ENCODE results near the gene PRDM16. TPM values are rescaled to one million over a fixed set of nuclear protein-coding genes. Genes with fewer than 3 reads are reported as not detected.

PRDM16 gene
- total and polyA plus RNA-seq, 2 of the 4 experiments (the other 2 are of a cell fraction), result 0.02 TPM; not detected in 1

DNA sequence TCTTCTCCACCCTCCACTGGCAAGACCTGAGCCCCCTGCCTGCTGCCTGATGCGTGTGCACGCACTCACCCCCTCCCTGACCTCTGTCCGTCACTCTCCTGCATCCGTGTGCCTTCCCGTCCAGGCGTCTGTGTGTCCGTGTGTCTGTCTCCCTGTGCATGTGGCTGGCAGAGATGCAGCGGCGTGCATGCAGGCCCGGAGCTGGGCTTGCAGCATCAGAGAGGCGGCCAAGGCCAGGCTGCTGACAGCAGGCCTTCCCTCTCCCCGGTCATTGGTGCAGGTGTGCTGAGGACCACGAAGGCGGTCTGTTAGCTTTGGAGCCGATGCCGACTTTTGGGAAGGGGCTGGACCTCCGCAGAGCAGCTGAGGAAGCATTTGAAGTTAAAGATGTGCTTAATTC, 362.7 kb downstream of the PRDM16 start:
- no peak overlapping the region for H2AFZ ChIP-seq (replicated peaks; ENCODE audit: low read length, poor library complexity)
- no peak overlapping the region for H3K56ac ChIP-seq (ENCODE audit: extremely low read depth, insufficient read depth, low read length)
- no peaks in the 10 kb centered on the region for H3K36me3 ChIP-seq (ENCODE audit: control insufficient read depth, insufficient read depth, low read length)
- no peaks in the 10 kb centered on the region for H3K9me1 ChIP-seq (ENCODE audit: insufficient read depth, low read length)
- H3K18ac ChIP-seq (ENCODE audit: low read depth, low read length), result no peak overlapping the region
- no peak overlapping the region for H2BK120ac ChIP-seq (ENCODE audit: low read depth, low read length)
- H3K4me1 ChIP-seq (ENCODE audit: control insufficient read depth, insufficient read depth, low read length), result no peaks in the 10 kb centered on the region
- ChIA-PET CTCF (no interaction called here), POLR2A (ENCODE audit: unreplicated experiment) (no interaction called here)
- H4K20me1 ChIP-seq (ENCODE audit: insufficient read depth, low read length), result no peaks in the 10 kb centered on the region
- no peak overlapping the region for H3K4me2 ChIP-seq (ENCODE audit: low read depth, low read length)
- H4K91ac ChIP-seq (ENCODE audit: insufficient read depth, low read depth, low read length), result no peak overlapping the region
- H3K27me3 ChIP-seq (ENCODE audit: control insufficient read depth, insufficient read depth, low read length), result peaks cover 2% of the 10 kb centered on the region; the same call in 1 of the 2 replicates
- no TSS peak for BruUV-seq (replicated peaks)
- no peak overlapping the region for H2AK9ac ChIP-seq (replicated peaks; ENCODE audit: low read depth, low read length, poor library complexity)
- no peak overlapping the region for H3K4me3 ChIP-seq (ENCODE audit: insufficient read depth, low read depth, low read length)
- no peak overlapping the region for H3K4ac ChIP-seq (ENCODE audit: low read depth, low read length)
- H3K9me3 ChIP-seq (ENCODE audit: control insufficient read depth, insufficient read depth, low read length), result no peaks in the 10 kb centered on the region
- H3K27ac ChIP-seq (ENCODE audit: insufficient read depth, low read length), result no peak overlapping the region
- DNase-seq (no peak), ATAC-seq (ENCODE audit: low read depth) (no peak)
- no peak overlapping the region for H3K9ac ChIP-seq (ENCODE audit: low read depth, low read length)
- H4K8ac ChIP-seq (ENCODE audit: low read depth in 2 of 2, low read length in 2 of 2), result no peak overlapping the region
- H3K14ac ChIP-seq (replicated peaks; ENCODE audit: low read depth, low read length), result no peak overlapping the region
- H2BK15ac ChIP-seq (ENCODE audit: low read depth, low read length), result no peak overlapping the region
- in situ Hi-C loops (cut with MboI; ENCODE audit: low sequenced_read_pairs) (no loop called here), dilution Hi-C loops (cut with HindIII; ENCODE audit: low sequenced_read_pairs, unreplicated experiment) (no loop called here), intact Hi-C loops (cut with micrococcal nuclease) (no loop called here)
- H4K5ac ChIP-seq (ENCODE audit: low read depth, low read length), result no peak overlapping the region
- TF ChIP-seq MAFK (IDR thresholded peaks at IDR 0.05; ENCODE audit: low read depth, low read length) (no peak), MXI1 (IDR thresholded peaks at IDR 0.05; ENCODE audit: borderline replicate concordance, low read depth, low read length) (no peak), RAD21 (IDR thresholded peaks at IDR 0.05; ENCODE audit: low read length) (no peak), SMC3 (IDR thresholded peaks at IDR 0.05; ENCODE audit: low read depth, low read length) (no peak), FOS (IDR thresholded peaks at IDR 0.05; ENCODE audit: low read depth, low read length) (no peak), RCOR1 (IDR thresholded peaks at IDR 0.05; ENCODE audit: insufficient replicate concordance, low read length) (no peak), POLR2A (IDR thresholded peaks at IDR 0.05; ENCODE audit: low read depth, low read length) (no peak), CEBPB (IDR thresholded peaks at IDR 0.05; ENCODE audit: low read depth, low read length) (no peak), MAZ (IDR thresholded peaks at IDR 0.05; ENCODE audit: borderline replicate concordance, low read depth, low read length) (no peak)
- TF ChIP-seq, protein P1, sequence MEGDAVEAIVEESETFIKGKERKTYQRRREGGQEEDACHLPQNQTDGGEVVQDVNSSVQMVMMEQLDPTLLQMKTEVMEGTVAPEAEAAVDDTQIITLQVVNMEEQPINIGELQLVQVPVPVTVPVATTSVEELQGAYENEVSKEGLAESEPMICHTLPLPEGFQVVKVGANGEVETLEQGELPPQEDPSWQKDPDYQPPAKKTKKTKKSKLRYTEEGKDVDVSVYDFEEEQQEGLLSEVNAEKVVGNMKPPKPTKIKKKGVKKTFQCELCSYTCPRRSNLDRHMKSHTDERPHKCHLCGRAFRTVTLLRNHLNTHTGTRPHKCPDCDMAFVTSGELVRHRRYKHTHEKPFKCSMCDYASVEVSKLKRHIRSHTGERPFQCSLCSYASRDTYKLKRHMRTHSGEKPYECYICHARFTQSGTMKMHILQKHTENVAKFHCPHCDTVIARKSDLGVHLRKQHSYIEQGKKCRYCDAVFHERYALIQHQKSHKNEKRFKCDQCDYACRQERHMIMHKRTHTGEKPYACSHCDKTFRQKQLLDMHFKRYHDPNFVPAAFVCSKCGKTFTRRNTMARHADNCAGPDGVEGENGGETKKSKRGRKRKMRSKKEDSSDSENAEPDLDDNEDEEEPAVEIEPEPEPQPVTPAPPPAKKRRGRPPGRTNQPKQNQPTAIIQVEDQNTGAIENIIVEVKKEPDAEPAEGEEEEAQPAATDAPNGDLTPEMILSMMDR (conservative IDR thresholded peaks at IDR 0.05; ENCODE audit: low read depth, low read length), result no peak
- TF ChIP-seq, protein P2, sequence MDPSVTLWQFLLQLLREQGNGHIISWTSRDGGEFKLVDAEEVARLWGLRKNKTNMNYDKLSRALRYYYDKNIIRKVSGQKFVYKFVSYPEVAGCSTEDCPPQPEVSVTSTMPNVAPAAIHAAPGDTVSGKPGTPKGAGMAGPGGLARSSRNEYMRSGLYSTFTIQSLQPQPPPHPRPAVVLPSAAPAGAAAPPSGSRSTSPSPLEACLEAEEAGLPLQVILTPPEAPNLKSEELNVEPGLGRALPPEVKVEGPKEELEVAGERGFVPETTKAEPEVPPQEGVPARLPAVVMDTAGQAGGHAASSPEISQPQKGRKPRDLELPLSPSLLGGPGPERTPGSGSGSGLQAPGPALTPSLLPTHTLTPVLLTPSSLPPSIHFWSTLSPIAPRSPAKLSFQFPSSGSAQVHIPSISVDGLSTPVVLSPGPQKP (IDR thresholded peaks at IDR 0.05; ENCODE audit: borderline replicate concordance, low read depth, low read length), result no peak
- no peak overlapping the region for H2BK5ac ChIP-seq (ENCODE audit: low read depth, low read length, poor library complexity, severe bottlenecking)
- no peak overlapping the region for H2AK5ac ChIP-seq (ENCODE audit: low read depth, low read length)
- no peaks in the 10 kb centered on the region for H3K79me1 ChIP-seq (ENCODE audit: low read depth in 1 of 2, low read length in 2 of 2)
- WGBS, 2 experiments (ENCODE audit: extremely low coverage in 2 of 2, insufficient read length in 1 of 2), result 67% methylated on average over 1 of the region's 17 CpGs; no CpG with 5 or more reads in 1 of the 2 experiments
- no peak overlapping the region for H2BK20ac ChIP-seq (ENCODE audit: low read depth, low read length)
- no peak overlapping the region for H3K23ac ChIP-seq (ENCODE audit: low read depth, low read length)
